Fibroblast of peridontal ligament (primary cell): ENCODE results near the gene KIAA2012.

Experiments
- DNase-seq: peaks from one replicate; pipeline ENCODE4 v3.0.0-alpha.2; 2010; ENCODE audit errors: extremely low read depth

KIAA2012 gene

GRCh38 chr2:202084265-202084664 lies 11.2 kb downstream of the KIAA2012 start:
- DNase-seq: peak; percentile 51

- DNase-seq: no peak
Observed at GRCh38 chr2:202088777-202089176, 15.7 kb downstream of the KIAA2012 start.

GRCh38 chr2:202090530-202090929 lies 17.5 kb downstream of the KIAA2012 start:
- no peak for DNase-seq

- peak; percentile 76 for DNase-seq
Observed at GRCh38 chr2:202091476-202091875, 18.4 kb downstream of the KIAA2012 start.

- no peak for DNase-seq
Observed at GRCh38 chr2:202094426-202094986, 21.5 kb downstream of the KIAA2012 start.

- no peak for DNase-seq
Observed at GRCh38 chr2:202095235-202095634, 22.2 kb downstream of the KIAA2012 start.

- no peak for DNase-seq
Observed at GRCh38 chr2:202096736-202097135, 23.7 kb downstream of the KIAA2012 start.

GRCh38 chr2:202098291-202098690 lies 25.2 kb downstream of the KIAA2012 start:
- DNase-seq: peak; percentile 83

- no peak for DNase-seq
Observed at GRCh38 chr2:202099515-202099914, 26.5 kb downstream of the KIAA2012 start.

GRCh38 chr2:202100176-202100575 lies 27.1 kb downstream of the KIAA2012 start:
- DNase-seq: no peak

- no peak for DNase-seq
Observed at GRCh38 chr2:202101026-202101579, 28.0 kb downstream of the KIAA2012 start.

GRCh38 chr2:202102425-202103000 lies 29.5 kb downstream of the KIAA2012 start:
- peak; percentile 11 for DNase-seq

GRCh38 chr2:202104286-202104870 lies 31.3 kb downstream of the KIAA2012 start:
- DNase-seq: peak; percentile 59

- no peak for DNase-seq
Observed at GRCh38 chr2:202105025-202105424, 32.0 kb downstream of the KIAA2012 start.

GRCh38 chr2:202108345-202108744 lies 35.3 kb downstream of the KIAA2012 start:
- DNase-seq: no peak

- DNase-seq: no peak
Observed at GRCh38 chr2:202109139-202109736, 36.2 kb downstream of the KIAA2012 start.

- peak; percentile 92 for DNase-seq
Observed at GRCh38 chr2:202109737-202110184, 36.7 kb downstream of the KIAA2012 start.

- DNase-seq: no peak
Observed at GRCh38 chr2:202110491-202110890, 37.4 kb downstream of the KIAA2012 start.

GRCh38 chr2:202112041-202112440 lies 39.0 kb downstream of the KIAA2012 start:
- DNase-seq: no peak

GRCh38 chr2:202113571-202114142 lies 40.6 kb downstream of the KIAA2012 start:
- DNase-seq: peak; percentile 70

GRCh38 chr2:202114291-202114690 lies 41.2 kb downstream of the KIAA2012 start:
- DNase-seq: no peak

- no peak for DNase-seq
Observed at GRCh38 chr2:202114795-202115194, 41.7 kb downstream of the KIAA2012 start.
